Left renal pelvis (tissue), 4 donors: Measurements from ENCODE around the gene RINT1. TPM values are rescaled to one million over a fixed set of nuclear protein-coding genes. Genes with fewer than 3 reads are reported as not detected.
"Not testable (repeated sequence)": the region's sequence is repeated elsewhere in the genome, so short reads cannot be mapped to it uniquely, and the experiment has no call there.

Source experiments
- DNase-seq, 4 donors: peaks; one replicate each; pipeline ENCODE4 v3.0.0-alpha.2; 2013; ENCODE audit warnings: low read depth in 4 of 4, low spot score in 3 of 4
- polyA plus RNA-seq, 4 donors: library from polyadenylated mRNA; unstranded; fragments of 120-200 nt; gene quantifications; one replicate each; pipeline ENCODE4 v1.2.1, GENCODE V29; 2013; ENCODE audit not compliant: insufficient read length in 4 of 4

The RINT1 gene
- polyA plus RNA-seq, 4 donors, result 22.3 to 29.9 (median 24.7) TPM

- DNase-seq, result no peak
These were observed 62.0 kb downstream of the RINT1 start for GRCh38 chr7:105594034-105594433.

- no peak for DNase-seq
These were observed 64.9 kb downstream of the RINT1 start for GRCh38 chr7:105596866-105597265.

- DNase-seq, result not testable (repeated sequence)
These were observed 67.1 kb downstream of the RINT1 start for GRCh38 chr7:105599080-105599479.

- no peak for DNase-seq
These were observed 67.5 kb downstream of the RINT1 start for GRCh38 chr7:105599551-105599950.

- DNase-seq, result no peak
These were observed 68.9 kb downstream of the RINT1 start for GRCh38 chr7:105600720-105601550.

- DNase-seq, result no peak
These were observed 70.6 kb downstream of the RINT1 start for GRCh38 chr7:105602325-105603305.

- no peak for DNase-seq
These were observed 78.3 kb downstream of the RINT1 start for GRCh38 chr7:105610165-105610930.

- no peak for DNase-seq
These were observed 80.1 kb downstream of the RINT1 start for GRCh38 chr7:105611856-105612775.

- DNase-seq, result no peak
These were observed 80.8 kb downstream of the RINT1 start for GRCh38 chr7:105612806-105613205.

GRCh38 chr7:105613611-105614330 lies 81.8 kb downstream of the RINT1 start:
- no peak for DNase-seq

GRCh38 chr7:105614341-105614840 lies 82.4 kb downstream of the RINT1 start:
- no peak for DNase-seq

Other genes starting within 250 kb of the RINT1 start
- gene SRPK2, start 143.3 kb upstream of the RINT1 start, polyA plus RNA-seq, result 10 to 100 TPM; 49.2 to 67.3 (median 56.3) TPM
- 10 to 100 TPM; 11.9 to 23.5 (median 22.1) TPM for gene PUS7, start 9.9 kb upstream of the RINT1 start, polyA plus RNA-seq
- gene EFCAB10, start 49.3 kb downstream of the RINT1 start, polyA plus RNA-seq, result 1 to 10 TPM in 3 of 4 donors, under 1 TPM in 1; 0.75 to 2.4 (median 1.7) TPM